Measurements from ENCODE around the gene SPEM2.

Gene SPEM2

DNA sequence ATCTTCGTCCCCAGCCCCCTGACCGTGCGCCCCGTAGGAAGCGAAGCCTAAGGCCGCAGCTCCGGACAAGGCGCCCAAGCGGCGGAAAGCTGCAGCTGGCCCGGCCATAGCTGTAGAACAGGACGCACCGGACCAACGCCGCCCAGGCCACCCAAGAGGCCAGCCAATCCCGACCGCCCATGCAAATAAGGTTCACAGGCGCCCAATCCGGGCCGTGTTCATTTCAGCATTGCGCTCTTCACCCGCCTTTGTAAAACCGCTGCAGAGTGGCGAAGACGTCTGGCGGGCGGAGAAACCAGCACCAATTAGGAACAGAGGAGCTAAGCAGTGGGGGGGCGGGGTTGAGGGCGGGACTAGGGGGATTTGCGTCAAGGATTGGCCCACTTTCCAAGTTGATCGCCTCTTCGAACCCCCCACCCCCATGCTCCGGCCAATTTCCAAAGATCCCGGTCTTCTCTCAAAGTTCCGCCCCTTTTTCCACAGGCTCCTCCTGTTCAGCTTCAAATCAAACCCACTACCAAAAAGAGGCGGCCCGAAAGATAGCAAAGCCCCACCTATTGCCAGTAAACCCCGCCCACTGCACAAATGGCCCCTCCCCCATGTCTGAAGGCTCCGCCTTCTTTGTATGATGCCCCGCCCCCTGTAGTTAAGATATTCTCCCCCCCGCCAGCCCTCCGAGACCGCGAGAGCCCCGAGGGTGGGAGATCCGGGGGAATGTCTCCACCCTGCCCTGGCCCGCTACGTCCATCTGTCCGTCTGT, 21.3 kb upstream of the SPEM2 start, which contains the start of gene TMEM256:
TMEM256 (minus strand) TSS at position 121 of the 760 bp plus-strand sequence; CDS start at position 108, 13 bp downstream.
- DNase-seq (ENCODE audit: low read depth in 2 of 2) = peak; percentile 86 to 88

DNA sequence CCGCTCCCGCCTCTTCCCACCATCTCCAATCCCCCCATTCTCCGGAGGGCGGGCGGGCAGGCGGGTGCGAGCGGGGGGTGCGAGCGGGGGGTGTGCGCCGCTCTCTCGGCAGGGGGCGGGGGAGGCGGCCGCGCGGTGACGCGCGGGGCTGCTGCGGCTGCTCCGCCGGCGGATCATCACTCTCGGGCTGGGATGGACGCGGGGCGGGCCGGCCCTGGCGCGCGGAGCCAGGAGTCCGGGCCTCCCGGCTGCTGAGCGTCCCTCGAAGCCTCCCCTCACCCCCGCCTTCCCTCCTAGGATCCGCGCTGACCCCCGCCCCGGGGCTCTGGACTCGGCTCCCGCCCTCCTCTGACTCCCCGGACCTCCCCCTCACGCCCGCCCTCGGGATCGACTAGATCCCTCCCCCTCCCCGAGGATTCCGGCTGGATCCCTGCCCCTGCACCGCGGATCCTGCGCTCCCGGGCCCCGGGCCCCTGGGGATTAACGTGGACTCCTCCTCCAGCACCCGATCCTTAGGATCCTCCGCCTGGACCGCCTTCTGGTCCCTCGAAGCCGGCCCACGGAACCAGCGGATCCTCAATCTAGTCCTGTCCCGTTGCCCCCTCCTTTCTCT, 20.6 kb upstream of the SPEM2 start:
- peak in 1 of 2 donors; percentile 42 for DNase-seq (ENCODE audit: low read depth in 2 of 2)

DNA sequence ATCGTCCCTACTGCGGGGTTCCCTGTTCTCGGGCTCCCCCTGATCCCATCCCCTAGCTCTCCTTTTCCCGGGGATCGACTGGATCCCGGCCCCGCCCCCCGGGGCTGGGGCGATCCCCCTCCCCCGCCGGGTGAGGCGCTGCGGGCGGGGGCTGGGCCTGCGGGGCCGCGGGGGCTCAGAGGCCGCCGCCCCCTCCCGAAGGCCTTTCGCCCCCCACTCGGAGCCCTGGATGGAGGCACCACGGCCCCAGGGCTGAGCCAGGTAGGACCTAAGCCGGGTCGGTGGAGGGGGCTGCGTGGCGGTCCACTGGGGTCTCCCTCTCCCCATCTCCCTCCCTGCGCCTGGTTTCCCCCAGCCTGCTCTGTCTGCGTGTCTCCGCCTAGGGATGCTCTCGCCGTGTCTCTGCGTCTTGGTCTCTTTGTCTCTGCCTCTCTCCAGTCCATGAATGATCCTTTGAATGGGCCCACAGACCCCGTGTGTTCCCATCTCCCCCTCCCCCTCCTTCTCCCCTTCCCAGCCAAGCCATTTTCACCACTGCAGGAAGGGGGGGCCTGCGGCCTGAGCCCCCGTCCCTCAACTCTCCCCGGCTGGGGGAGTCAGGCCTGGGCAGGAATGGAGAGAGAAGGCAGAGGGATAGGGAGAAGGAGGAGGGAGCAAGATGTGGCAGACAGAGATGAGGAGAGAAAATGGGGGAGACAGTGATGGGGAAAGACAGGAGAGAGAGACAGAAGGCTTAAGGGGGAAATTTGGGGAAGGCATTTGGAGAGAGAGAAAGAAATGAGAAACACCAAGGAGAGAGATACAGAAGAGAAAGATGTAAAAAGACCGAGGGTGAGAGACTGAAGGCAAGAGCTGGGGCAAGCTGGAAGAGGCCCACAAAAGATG, 19.8 kb upstream of the SPEM2 start:
- DNase-seq (ENCODE audit: low read depth in 2 of 2) = no peak

DNA sequence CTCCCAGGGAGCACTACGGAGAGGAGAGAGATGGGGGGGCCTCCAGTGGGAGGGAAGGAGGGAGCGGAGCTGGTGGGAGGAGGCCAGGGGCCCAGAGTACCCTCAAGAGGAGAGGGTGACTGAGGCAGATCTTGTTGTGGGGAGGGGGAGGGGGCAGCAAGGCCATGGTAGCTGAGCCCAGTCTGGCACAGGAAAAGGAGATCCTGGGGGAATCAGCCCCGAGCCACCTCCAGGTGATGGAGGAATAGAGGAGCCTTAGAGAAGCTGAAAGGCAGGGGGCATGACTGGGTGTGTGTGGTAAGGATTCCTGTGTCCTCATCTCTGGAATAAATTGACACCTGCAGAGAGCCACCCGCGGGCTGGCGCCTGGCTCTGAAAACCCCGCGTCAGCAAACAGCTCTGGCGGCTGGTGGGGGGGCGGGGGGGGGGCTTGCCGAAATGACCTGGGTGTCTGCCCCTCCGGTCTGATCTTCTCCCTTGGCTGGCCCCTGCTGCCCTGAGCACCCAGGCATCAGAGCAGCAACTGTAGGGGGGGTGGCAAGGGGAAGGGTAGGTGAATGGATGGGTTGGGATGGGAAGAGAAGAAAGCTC, 19.1 kb upstream of the SPEM2 start:
- DNase-seq (ENCODE audit: low read depth in 2 of 2) = no peak

DNA sequence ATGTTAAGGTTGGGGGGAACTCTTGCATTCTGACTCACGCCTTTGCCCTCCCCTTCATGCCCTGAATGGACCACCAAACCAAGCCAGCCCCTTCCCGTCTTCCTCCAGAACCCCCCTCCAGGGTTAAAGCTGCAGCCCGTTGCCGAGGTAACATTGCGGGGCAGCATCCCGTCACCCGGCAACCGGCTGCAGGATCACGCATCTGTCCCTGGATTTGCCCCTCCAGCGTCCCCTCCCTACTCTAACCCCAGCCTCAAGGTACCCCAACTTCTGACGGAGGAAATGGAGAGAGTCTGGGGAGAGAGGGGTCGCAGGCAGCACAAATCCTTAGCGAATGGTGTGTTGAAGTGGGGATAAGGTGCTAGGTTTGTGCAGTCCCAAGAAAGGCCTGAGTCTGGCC, 18.3 kb upstream of the SPEM2 start:
- no peak for DNase-seq (ENCODE audit: low read depth in 2 of 2)

DNA sequence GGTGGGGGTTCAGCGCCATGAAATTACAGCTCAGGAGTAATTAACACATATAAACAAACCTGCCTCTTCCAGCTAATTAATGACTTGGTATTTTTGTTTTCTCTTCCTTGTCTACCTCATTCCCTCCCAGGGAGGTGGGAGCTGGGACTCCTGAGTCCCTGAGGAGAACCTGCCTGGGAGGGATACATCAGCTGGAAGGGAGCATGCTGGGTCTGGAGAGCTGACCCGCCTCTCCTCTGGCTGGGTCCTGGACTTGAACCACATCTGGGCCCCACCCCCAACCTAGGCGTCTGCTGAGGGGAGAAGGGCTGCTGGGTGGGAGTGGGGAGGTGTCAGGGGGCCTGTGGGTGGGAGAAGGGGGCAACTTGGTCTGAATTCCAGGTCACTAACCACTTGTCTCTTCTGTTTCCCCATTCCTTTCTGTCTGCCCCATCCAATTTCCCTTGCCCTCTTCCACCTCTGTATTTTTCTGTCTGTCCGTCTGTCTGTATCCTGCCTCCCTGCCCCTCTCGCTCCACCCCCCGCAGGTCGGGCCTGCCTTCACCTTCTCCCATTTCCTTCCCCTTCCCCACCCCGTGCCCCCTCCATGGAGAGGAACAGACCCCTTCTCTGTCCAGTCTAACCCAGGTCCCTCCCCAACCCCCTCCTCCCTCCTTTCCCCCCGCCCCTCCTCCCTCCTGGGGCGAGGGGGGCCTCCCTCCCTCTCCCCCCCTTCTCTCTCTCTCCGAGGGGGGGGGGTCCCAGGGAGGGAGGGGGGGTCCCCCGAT, 17.7 kb upstream of the SPEM2 start, which contains the start of gene NLGN2:
NLGN2 (plus strand) TSS at position 361 of the 767 bp plus-strand sequence. CDS start 411 bp downstream, outside the sequence.
- DNase-seq (ENCODE audit: low read depth in 2 of 2) = no peak

DNA sequence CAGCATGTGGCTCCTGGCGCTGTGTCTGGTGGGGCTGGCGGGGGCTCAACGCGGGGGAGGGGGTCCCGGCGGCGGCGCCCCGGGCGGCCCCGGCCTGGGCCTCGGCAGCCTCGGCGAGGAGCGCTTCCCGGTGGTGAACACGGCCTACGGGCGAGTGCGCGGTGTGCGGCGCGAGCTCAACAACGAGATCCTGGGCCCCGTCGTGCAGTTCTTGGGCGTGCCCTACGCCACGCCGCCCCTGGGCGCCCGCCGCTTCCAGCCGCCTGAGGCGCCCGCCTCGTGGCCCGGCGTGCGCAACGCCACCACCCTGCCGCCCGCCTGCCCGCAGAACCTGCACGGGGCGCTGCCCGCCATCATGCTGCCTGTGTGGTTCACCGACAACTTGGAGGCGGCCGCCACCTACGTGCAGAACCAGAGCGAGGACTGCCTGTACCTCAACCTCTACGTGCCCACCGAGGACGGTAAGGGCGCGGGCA, 17.1 kb upstream of the SPEM2 start:
- DNase-seq (ENCODE audit: low read depth in 2 of 2) = no peak

DNA sequence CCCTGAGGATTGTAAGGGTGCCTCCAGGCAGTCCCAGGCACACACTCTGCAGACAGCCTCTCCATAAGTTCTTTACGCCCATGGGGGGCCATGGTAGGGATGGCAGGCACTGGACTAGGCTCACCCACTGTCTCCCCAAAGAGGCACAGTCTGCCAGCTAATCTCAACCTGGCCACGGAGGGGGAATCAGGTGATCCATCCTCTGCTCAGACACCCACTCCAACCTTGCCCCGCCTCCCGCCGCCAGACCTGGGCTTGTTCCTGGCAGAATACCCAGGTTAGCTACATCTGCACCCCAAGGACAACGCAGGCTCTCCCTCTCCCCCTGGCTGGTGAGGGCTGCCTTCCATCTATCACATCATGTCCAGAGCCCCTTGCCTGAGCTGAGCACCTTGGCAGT, 16.6 kb upstream of the SPEM2 start:
- no peak for DNase-seq (ENCODE audit: low read depth in 2 of 2)

DNA sequence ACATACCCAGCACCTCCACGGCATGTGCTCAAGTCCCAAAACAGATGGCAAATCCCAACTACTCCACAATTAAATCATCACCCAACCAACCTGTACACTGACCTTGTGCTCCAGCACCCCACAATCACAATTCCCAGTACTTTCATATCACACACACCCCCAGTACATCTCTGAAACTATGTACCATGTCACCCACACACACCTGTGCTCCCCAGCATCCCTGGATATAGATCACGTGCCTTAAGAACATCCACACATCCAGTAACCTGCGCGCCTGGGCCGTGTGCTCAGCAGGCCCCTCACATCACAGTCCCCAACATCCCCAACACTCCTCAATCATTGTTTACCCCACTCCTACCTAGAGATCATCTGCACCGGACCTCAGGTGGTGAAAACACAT, 15.7 kb upstream of the SPEM2 start:
- DNase-seq (ENCODE audit: low read depth in 2 of 2) = no peak

DNA sequence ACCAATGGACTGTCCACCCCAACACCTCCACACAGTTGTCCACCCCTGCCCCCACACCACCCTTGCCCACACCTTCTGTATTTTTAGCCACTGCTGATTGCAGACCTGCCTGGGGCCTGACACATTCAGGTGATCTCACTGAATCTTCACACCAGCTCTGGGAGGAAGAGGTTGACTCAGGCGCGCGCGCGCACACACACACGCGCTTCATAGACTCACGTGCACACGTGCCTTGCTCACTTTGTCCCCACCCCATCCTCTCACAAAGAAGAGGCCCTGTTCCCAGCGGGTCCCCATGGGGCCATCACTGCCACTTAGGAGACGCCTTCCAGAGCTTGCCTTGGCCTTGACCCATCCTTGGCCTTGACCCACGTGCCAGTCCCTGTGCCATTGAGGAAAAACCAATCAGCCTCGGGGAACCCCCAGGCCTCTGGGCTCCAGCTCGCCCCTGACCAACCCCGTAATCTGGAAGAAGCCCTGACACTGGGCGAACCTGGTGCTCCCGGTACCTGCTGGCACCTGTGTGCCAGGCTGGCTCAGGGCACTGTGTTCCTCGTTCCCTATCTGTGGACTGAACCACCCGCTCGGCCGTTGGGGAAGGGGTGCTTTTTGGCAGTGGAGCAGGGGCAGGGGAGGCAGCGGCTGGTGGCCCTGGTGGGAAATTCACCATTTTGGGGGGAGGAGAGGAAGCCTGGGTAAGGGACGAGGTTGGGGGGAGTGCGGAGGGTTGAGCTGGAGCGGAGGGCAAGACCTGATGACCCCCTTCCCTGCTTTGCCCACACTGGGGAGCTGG, 14.6 kb upstream of the SPEM2 start:
- DNase-seq (ENCODE audit: low read depth in 2 of 2) = no peak

DNA sequence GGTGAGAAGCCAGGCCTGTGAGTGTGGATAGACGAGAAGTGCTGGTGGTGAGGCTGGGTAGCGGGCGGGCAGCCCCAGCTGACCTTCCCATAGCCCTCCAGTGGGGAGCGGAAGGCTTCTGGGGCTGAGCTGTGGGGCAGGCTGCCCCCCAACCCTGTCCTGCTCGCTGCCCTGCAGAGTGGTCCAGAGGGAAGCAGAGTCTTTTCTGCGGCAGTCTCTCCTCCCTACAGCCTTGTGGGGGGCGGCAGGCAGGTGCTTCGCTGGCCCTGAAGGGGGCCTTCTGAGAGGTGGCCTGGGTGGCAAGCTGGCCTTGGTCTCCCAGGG, 14.0 kb upstream of the SPEM2 start:
- no peak for DNase-seq (ENCODE audit: low read depth in 2 of 2)

DNA sequence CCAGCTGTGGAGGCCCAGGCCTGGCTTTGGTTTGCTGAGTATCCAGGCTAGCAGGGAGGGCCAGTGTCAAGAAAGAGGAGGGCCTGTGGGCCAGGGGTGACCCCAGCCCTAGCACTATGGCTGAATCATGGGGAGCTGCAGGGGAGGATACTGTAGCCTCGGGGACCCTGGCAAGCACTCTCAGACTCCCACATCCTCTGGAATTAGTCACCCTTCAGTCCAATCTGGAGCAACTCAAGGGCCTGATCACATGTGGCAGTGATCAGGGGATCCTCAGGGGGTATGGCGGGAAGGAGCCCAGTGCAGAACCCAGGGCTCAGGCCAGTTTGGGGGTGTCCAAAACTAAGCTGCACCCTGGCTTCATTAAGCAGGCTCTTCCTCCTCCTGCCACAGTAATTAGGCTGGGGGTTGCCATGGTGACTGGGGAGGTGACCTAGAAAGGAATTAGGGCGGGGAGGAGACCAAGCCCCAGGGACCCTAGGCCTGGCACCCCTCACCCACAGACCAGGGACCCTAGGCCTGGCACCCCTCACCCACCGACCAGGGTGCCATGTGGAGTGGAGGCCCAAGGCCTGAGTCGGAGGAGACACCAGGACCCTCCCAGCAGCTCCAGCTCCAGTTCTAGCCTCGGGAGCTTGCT, 11.9 kb upstream of the SPEM2 start:
- DNase-seq (ENCODE audit: low read depth in 2 of 2) = no peak

DNA sequence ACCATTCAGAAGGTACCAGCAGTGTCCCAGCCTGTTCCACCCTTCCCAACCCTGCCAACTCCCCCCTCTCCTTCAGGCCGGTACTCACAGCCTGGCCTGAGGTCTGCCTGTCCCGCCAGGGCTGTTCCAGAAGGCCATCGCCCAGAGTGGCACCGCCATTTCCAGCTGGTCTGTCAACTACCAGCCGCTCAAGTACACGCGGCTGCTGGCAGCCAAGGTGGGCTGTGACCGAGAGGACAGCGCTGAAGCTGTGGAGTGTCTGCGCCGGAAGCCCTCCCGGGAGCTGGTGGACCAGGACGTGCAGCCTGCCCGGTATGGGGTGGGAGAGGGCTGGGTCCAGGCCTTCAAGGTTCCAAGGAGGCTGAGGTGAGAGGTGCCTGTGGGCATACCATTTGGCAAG, 10.6 kb upstream of the SPEM2 start:
- no peak for DNase-seq (ENCODE audit: low read depth in 2 of 2)

DNA sequence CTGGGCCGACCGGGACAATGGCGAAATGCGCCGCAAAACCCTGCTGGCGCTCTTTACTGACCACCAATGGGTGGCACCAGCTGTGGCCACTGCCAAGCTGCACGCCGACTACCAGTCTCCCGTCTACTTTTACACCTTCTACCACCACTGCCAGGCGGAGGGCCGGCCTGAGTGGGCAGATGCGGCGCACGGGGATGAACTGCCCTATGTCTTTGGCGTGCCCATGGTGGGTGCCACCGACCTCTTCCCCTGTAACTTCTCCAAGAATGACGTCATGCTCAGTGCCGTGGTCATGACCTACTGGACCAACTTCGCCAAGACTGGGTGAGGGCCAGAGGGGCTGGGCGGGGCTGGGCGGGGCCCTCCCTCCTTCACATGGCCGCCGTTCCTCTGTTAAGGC, 9.6 kb upstream of the SPEM2 start:
- DNase-seq (ENCODE audit: low read depth in 2 of 2) = no peak

DNA sequence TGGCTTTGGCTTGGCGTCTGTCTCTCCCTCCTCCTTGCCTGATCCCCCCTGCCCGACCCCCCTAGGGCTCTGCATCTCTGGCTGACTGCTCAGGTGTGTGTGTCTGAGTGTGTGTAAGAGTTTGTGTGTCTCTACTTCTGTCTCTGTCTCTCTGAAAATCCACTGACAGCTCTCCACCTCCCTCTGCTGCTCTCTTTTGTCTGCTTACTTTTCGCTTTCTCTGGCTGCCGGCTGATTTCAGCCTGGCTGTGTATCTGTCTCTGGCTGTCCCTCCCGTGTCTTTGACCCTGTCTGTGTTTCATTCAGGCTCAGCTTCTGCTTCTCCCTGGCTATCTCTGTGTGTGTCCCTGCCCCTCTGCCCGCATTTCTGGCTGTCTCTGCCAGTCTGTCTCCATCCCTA, 9.1 kb upstream of the SPEM2 start:
- no peak for DNase-seq (ENCODE audit: low read depth in 2 of 2)

DNA sequence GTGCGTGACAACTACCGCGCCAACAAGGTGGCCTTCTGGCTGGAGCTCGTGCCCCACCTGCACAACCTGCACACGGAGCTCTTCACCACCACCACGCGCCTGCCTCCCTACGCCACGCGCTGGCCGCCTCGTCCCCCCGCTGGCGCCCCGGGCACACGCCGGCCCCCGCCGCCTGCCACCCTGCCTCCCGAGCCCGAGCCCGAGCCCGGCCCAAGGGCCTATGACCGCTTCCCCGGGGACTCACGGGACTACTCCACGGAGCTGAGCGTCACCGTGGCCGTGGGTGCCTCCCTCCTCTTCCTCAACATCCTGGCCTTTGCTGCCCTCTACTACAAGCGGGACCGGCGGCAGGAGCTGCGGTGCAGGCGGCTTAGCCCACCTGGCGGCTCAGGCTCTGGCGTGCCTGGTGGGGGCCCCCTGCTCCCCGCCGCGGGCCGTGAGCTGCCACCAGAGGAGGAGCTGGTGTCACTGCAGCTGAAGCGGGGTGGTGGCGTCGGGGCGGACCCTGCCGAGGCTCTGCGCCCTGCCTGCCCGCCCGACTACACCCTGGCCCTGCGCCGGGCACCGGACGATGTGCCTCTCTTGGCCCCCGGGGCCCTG, 8.3 kb upstream of the SPEM2 start:
- DNase-seq (ENCODE audit: low read depth in 2 of 2) = no peak

DNA sequence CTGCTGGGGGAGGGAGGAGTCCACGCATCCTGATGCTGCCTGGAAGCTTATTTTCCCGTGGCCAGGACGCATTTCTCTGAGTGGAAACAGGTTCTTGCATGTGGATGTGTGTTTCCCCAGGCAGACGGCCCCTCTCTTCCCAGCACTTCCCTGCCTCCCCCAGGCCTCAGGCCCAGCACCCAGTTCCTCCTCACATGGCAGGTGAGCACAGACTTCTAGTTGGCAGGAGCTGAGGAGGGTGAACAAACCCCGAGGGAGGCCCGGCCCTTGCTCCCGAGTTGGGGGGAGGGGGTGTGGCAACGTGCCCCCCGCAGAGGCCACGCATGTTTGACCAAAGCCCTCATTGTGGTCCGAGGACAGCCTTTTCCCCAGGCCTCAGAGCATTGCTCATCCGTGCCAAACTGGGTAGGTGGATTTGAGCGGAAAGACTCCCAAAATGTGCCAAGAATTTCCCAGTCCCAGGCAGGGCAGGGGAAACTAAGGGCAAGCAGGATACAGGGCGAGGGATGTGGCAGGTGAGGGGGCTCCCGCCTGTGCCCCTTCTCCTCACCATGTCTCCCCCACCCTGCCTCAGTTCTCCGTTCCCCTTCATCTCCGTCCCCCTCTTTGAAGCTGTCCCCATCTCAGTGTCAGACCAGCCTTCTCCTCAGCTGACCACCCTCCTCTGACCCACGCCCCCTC, 6.8 kb upstream of the SPEM2 start:
- DNase-seq (ENCODE audit: low read depth in 2 of 2) = no peak

DNA sequence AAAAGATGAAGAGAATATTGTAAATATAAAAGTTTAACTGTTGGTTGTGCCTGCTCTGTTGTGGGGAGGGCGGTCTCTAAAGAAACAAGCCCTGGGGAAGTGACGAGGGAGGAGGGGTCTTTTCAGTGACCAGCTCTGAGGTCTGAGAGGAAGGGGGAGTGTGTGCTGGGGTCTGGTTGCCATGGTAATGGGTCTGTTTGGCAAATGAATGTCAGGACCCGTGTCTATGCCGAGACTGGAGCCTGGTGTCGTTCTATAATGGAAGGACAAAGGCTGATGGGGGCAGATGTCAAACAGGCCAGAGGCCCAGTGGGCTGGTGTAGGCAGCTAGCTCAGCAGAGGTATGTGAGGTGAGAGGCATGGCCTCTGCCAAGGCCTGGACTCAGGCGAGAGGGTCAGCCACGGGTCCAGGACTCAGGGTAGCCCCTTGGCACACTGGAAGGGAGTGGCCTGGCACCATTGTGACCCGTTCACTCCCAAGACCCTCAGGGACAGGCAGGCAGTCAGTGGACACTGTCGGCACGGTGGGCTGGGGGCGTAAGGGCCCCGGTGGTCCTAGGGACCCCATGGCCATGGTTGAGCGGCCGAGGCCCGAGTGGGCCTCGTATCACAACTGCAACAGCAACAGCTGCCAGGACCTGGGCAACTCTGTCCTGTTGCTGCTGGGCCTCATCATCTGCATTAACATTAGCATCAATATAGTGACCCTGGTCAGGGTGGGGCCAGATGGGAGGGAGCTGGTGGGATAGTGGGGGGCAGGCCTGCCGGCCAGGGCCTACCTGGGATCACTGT, 5.4 kb upstream of the SPEM2 start, which contains the start of gene SPEM1:
SPEM1 (plus strand) TSS at position 506 of the 792 bp plus-strand sequence; CDS start at position 567, 61 bp downstream.
- no peak for DNase-seq (ENCODE audit: low read depth in 2 of 2)

All from stimulated activated CD4-positive, alpha-beta T cell treated with anti-CD3 and anti-CD28 coated beads, Interleukin-1b, Interleukin-23, amount 100 ng/mL, for 1 hour (primary cell).